A549 (cell line): ENCODE results near the gene ASCL2.

Experiments
- CEBPB ChIP-seq, 2 experiments: fragments of >200 bp in 1 of 2; sonication (Bioruptor Twin) in 1 of 2; formaldehyde crosslinking in 1 of 2; IDR thresholded peaks; 2 replicates each; pipeline ENCODE4 v1.6.1; 2012 to 2016
- CHD2 ChIP-seq: fragments of 150-350 bp; IDR thresholded peaks from 2 replicates; pipeline ENCODE4 v1.6.1; 2014; ENCODE audit warnings: low read length; ENCODE audit not compliant: partially characterized antibody
- EHMT2 ChIP-seq: fragments of 200-600 bp; sonication (generic); IDR thresholded peaks from 2 replicates; pipeline ENCODE4 v1.6.1; 2016; ENCODE audit warnings: antibody characterized with exemption, low read depth, mild to moderate bottlenecking, moderate library complexity
- EP300 ChIP-seq, 2 experiments: fragments of >200 bp; sonication (Bioruptor Twin); formaldehyde crosslinking; IDR thresholded peaks; 2 replicates in 1 of 2; 3 replicates in 1 of 2; pipeline ENCODE4 v1.6.1; 2016 to 2017
- HEYL ChIP-seq: fragments of 250-450 bp; sonication (Bioruptor Pico); IDR thresholded peaks from 2 replicates; pipeline ENCODE4 v1.8.0; 2021; ENCODE audit warnings: mild to moderate bottlenecking, moderate library complexity
- NFE2L2 ChIP-seq: fragments of 150-350 bp; conservative IDR thresholded peaks from 2 replicates; pipeline ENCODE4 v1.6.1; 2014; ENCODE audit warnings: low read length
- NR3C1 ChIP-seq: fragments of >200 bp; sonication (Bioruptor Twin); formaldehyde crosslinking; IDR thresholded peaks from 3 replicates; pipeline ENCODE4 v1.6.1; 2017
- POLR2A ChIP-seq: IDR thresholded peaks from 2 replicates; pipeline ENCODE4 v1.6.1; 2012; ENCODE audit warnings: mild to moderate bottlenecking, low read length
- RFX5 ChIP-seq: fragments of 450-650 bp; IDR thresholded peaks from 2 replicates; pipeline ENCODE4 v1.7.1; 2014; ENCODE audit warnings: antibody characterized with exemption, mild to moderate bottlenecking, moderate library complexity
- TF ChIP-seq, protein P1 (sequence below): fragments of >200 bp; sonication (Bioruptor Twin); formaldehyde crosslinking; IDR thresholded peaks from 3 replicates; pipeline ENCODE4 v1.5.1; 2016
- TF ChIP-seq, protein P2 (sequence below): fragments of 150-350 bp; IDR thresholded peaks from 2 replicates; pipeline ENCODE4 v1.6.1; 2014; ENCODE audit warnings: low read depth, mild to moderate bottlenecking, low read length
- TF ChIP-seq, protein P3 (sequence below): fragments of 200-600 bp; sonication (generic); IDR thresholded peaks from 2 replicates; pipeline ENCODE4 v1.6.1; 2016; ENCODE audit warnings: antibody characterized with exemption, mild to moderate bottlenecking, moderate library complexity

DNA sequence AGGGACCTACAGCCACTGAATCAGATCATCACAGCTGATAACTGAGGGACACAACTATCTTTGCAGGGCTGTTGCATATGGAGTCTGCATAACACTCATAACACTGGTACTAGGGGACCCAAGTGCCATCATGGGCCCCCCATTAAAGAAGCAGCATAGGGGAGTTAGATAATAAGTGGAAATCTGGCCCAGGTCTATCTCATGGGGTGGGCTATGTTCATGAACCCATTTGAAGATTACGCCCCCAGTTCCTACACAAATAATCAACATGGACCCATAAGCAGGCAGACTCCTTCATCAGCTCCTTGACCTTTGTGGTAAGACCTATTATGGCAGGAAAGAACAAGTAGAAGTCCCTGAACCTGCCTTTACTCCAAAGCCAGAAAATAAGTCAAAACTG, 48.8 kb downstream of the ASCL2 start:
- no peak for TF ChIP-seq EP300 (IDR thresholded peaks at IDR 0.05)
- TF ChIP-seq CHD2, result no peak
- TF ChIP-seq POLR2A, result no peak
- TF ChIP-seq, protein P1, sequence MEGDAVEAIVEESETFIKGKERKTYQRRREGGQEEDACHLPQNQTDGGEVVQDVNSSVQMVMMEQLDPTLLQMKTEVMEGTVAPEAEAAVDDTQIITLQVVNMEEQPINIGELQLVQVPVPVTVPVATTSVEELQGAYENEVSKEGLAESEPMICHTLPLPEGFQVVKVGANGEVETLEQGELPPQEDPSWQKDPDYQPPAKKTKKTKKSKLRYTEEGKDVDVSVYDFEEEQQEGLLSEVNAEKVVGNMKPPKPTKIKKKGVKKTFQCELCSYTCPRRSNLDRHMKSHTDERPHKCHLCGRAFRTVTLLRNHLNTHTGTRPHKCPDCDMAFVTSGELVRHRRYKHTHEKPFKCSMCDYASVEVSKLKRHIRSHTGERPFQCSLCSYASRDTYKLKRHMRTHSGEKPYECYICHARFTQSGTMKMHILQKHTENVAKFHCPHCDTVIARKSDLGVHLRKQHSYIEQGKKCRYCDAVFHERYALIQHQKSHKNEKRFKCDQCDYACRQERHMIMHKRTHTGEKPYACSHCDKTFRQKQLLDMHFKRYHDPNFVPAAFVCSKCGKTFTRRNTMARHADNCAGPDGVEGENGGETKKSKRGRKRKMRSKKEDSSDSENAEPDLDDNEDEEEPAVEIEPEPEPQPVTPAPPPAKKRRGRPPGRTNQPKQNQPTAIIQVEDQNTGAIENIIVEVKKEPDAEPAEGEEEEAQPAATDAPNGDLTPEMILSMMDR, result no peak
- TF ChIP-seq CEBPB (IDR thresholded peaks at IDR 0.05), result no peak
- TF ChIP-seq NR3C1, result no peak
- no peak for TF ChIP-seq RFX5
- TF ChIP-seq, protein P2, sequence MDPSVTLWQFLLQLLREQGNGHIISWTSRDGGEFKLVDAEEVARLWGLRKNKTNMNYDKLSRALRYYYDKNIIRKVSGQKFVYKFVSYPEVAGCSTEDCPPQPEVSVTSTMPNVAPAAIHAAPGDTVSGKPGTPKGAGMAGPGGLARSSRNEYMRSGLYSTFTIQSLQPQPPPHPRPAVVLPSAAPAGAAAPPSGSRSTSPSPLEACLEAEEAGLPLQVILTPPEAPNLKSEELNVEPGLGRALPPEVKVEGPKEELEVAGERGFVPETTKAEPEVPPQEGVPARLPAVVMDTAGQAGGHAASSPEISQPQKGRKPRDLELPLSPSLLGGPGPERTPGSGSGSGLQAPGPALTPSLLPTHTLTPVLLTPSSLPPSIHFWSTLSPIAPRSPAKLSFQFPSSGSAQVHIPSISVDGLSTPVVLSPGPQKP, result no peak
- TF ChIP-seq NFE2L2, result no peak
- TF ChIP-seq EHMT2, result no peak
- TF ChIP-seq, protein P3, sequence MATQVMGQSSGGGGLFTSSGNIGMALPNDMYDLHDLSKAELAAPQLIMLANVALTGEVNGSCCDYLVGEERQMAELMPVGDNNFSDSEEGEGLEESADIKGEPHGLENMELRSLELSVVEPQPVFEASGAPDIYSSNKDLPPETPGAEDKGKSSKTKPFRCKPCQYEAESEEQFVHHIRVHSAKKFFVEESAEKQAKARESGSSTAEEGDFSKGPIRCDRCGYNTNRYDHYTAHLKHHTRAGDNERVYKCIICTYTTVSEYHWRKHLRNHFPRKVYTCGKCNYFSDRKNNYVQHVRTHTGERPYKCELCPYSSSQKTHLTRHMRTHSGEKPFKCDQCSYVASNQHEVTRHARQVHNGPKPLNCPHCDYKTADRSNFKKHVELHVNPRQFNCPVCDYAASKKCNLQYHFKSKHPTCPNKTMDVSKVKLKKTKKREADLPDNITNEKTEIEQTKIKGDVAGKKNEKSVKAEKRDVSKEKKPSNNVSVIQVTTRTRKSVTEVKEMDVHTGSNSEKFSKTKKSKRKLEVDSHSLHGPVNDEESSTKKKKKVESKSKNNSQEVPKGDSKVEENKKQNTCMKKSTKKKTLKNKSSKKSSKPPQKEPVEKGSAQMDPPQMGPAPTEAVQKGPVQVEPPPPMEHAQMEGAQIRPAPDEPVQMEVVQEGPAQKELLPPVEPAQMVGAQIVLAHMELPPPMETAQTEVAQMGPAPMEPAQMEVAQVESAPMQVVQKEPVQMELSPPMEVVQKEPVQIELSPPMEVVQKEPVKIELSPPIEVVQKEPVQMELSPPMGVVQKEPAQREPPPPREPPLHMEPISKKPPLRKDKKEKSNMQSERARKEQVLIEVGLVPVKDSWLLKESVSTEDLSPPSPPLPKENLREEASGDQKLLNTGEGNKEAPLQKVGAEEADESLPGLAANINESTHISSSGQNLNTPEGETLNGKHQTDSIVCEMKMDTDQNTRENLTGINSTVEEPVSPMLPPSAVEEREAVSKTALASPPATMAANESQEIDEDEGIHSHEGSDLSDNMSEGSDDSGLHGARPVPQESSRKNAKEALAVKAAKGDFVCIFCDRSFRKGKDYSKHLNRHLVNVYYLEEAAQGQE, result no peak
- no peak for TF ChIP-seq HEYL (CRISPR knock-in tag)
